HEK293 (cell line): ENCODE data around the gene IL18RAP.

Experiments used
- CTCF ChIA-PET: fragments of 350-600 bp; formaldehyde crosslinking; extraction: SDS; loops from one replicate; lab custom pipeline; 2021; ENCODE audit warnings: antibody characterized with exemption; lab: Yijun Ruan, JAX
- POLR2A ChIA-PET: fragments of 300-600 bp; formaldehyde crosslinking; extraction: SDS; loops from one replicate; lab custom pipeline; 2020; ENCODE audit warnings: antibody characterized with exemption, inconsistent platforms; lab: Yijun Ruan, JAX
- H3K27ac ChIP-seq: fragments of 200-500 bp; sonication (Bioruptor generic); 2 replicates; pipeline ENCODE4 v1.5.1; 2014; ENCODE audit warnings: low read depth, low read length, control low read depth, inconsistent platforms; ENCODE audit errors: extremely low read depth
- H3K36me3 ChIP-seq, 2 experiments: fragments of 200-500 bp in 1 of 2; sonication (Bioruptor generic) in 1 of 2; 1 replicate in 1 of 2; 2 replicates in 1 of 2; pipeline ENCODE4 v1.5.1; 2014 to 2017; ENCODE audit warnings: inconsistent platforms in 2 of 2, low read length in 2 of 2; ENCODE audit not compliant: control insufficient read depth in 2 of 2, insufficient read depth in 1 of 2
- H3K4me1 ChIP-seq: fragments of 200-500 bp; sonication (Bioruptor generic); 2 replicates; pipeline ENCODE4 v1.5.1; 2014; ENCODE audit warnings: mild to moderate bottlenecking, low read length, inconsistent platforms; ENCODE audit not compliant: control insufficient read depth, insufficient read depth
- H3K4me3 ChIP-seq: 2 replicates; pipeline ENCODE4 v1.5.1; 2011; ENCODE audit warnings: low read depth, mild to moderate bottlenecking, control low read depth, low read length, moderate library complexity
- H3K9me3 ChIP-seq: fragments of 200-500 bp; sonication (Bioruptor generic); 2 replicates; pipeline ENCODE4 v1.5.1; 2014; ENCODE audit warnings: low read depth, low read length, inconsistent platforms; ENCODE audit not compliant: control insufficient read depth, insufficient read depth
- FEZF1 ChIP-seq: fragments of 450-650 bp; formaldehyde crosslinking; IDR thresholded peaks from 2 replicates; pipeline ENCODE4 v1.5.1; 2016; ENCODE audit warnings: missing biosample characterization, missing genetic modification characterization
- GLI2 ChIP-seq: fragments of 450-650 bp; formaldehyde crosslinking; IDR thresholded peaks from 2 replicates; pipeline ENCODE4; 2017; ENCODE audit warnings: missing biosample characterization, missing genetic modification characterization, low read depth, borderline replicate concordance
- GLIS2 ChIP-seq: fragments of 450-650 bp; formaldehyde crosslinking; IDR thresholded peaks from 2 replicates; pipeline ENCODE4 v1.5.1; 2016; ENCODE audit warnings: missing biosample characterization, missing genetic modification characterization
- KLF16 ChIP-seq: fragments of 450-650 bp; formaldehyde crosslinking; IDR thresholded peaks from 2 replicates; pipeline ENCODE4 v1.5.1; 2017; ENCODE audit warnings: missing biosample characterization, missing genetic modification characterization
- KLF8 ChIP-seq: fragments of 450-650 bp; formaldehyde crosslinking; IDR thresholded peaks from 2 replicates; pipeline ENCODE4 v1.5.1; 2016; ENCODE audit warnings: missing biosample characterization, missing genetic modification characterization
- WT1 ChIP-seq: fragments of 450-650 bp; formaldehyde crosslinking; IDR thresholded peaks from 2 replicates; pipeline ENCODE4 v1.5.1; 2016; ENCODE audit warnings: missing biosample characterization, missing genetic modification characterization
- ZNF16 ChIP-seq: fragments of 450-650 bp; formaldehyde crosslinking; IDR thresholded peaks from 2 replicates; pipeline ENCODE4 v1.5.1; 2016; ENCODE audit warnings: low read depth, missing biosample characterization, missing genetic modification characterization
- ZNF2 ChIP-seq: fragments of 450-650 bp; formaldehyde crosslinking; IDR thresholded peaks from 2 replicates; pipeline ENCODE4 v1.5.1; 2016; ENCODE audit warnings: missing biosample characterization, missing genetic modification characterization
- ZNF211 ChIP-seq: fragments of 450-650 bp; formaldehyde crosslinking; IDR thresholded peaks from 2 replicates; pipeline ENCODE4 v1.5.1; 2016; ENCODE audit warnings: low read depth, missing biosample characterization, missing genetic modification characterization
- ZNF214 ChIP-seq: fragments of 450-650 bp; formaldehyde crosslinking; IDR thresholded peaks from 2 replicates; pipeline ENCODE4 v1.5.1; 2017; ENCODE audit warnings: missing biosample characterization, mild to moderate bottlenecking, missing genetic modification characterization, borderline replicate concordance
- ZNF274 ChIP-seq, 2 experiments: fragments of 200-500 bp in 1 of 2; fragments of 450-650 bp in 1 of 2; sonication (Bioruptor generic) in 1 of 2; formaldehyde crosslinking in 1 of 2; IDR thresholded peaks; 2 replicates each; pipeline versions ENCODE4 v1.5.1 to v1.6.1; 2014 to 2016; ENCODE audit warnings: borderline replicate concordance in 1 of 2, inconsistent platforms in 1 of 2, low read length in 1 of 2, missing biosample characterization in 1 of 2, missing genetic modification characterization in 1 of 2
- ZNF473 ChIP-seq: fragments of 450-650 bp; formaldehyde crosslinking; IDR thresholded peaks from 2 replicates; pipeline ENCODE4 v1.5.1; 2017; ENCODE audit warnings: missing biosample characterization, missing genetic modification characterization
- ZNF670 ChIP-seq: fragments of 450-650 bp; formaldehyde crosslinking; IDR thresholded peaks from 2 replicates; pipeline ENCODE4 v1.5.1; 2016; ENCODE audit warnings: missing biosample characterization, missing genetic modification characterization, low read depth
- ZNF707 ChIP-seq: fragments of 450-650 bp; formaldehyde crosslinking; IDR thresholded peaks from 2 replicates; pipeline ENCODE4 v1.5.1; 2016; ENCODE audit warnings: missing biosample characterization, missing genetic modification characterization
- ZNF792 ChIP-seq: fragments of 450-650 bp; formaldehyde crosslinking; IDR thresholded peaks from 2 replicates; pipeline ENCODE4 v1.5.1; 2016; ENCODE audit warnings: missing biosample characterization, missing genetic modification characterization
- TF ChIP-seq, protein P1 (sequence below): fragments of 450-650 bp; formaldehyde crosslinking; IDR thresholded peaks from 2 replicates; pipeline ENCODE4 v1.5.1; 2016; ENCODE audit warnings: missing biosample characterization, missing genetic modification characterization
- TF ChIP-seq, protein P2 (sequence below): fragments of 450-650 bp; formaldehyde crosslinking; IDR thresholded peaks from 2 replicates; pipeline ENCODE4 v1.5.1; 2016; ENCODE audit warnings: missing biosample characterization, missing genetic modification characterization
- TF ChIP-seq, protein P3 (sequence below): fragments of 450-650 bp; IDR thresholded peaks from 2 replicates; pipeline ENCODE4 v1.5.1; 2018; ENCODE audit warnings: missing biosample characterization, missing genetic modification characterization
- TF ChIP-seq, protein P4 (sequence below): fragments of 450-650 bp; formaldehyde crosslinking; IDR thresholded peaks from 2 replicates; pipeline ENCODE4 v1.5.1; 2016; ENCODE audit warnings: missing biosample characterization, missing genetic modification characterization
- TF ChIP-seq, protein P5 (sequence below): fragments of 450-650 bp; formaldehyde crosslinking; IDR thresholded peaks from 2 replicates; pipeline ENCODE4 v1.5.1; 2016; ENCODE audit warnings: missing biosample characterization, missing genetic modification characterization

IL18RAP gene

DNA sequence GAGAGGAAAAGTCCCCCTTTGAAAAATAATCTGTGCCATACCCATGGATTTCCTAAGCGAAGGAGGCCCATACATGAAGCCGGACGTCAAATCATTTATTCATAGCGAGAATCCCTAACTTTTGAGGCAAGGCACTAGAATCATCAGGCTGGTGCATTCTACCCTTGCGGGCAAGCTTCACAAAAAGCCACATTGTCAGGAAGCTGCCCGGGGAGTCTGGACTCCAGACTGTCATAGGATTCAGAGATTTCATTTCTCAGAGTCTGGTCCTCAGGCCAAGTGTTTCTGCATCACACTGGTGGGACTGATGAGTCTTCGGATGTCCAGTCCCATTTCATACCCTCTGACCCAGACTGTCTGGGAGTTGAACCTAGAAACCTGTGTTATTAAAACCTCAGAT, 59.0 kb downstream of the IL18RAP start:
- ChIA-PET POLR2A (no interaction called here), CTCF (interaction anchor here (2.9 kb wide), 1 partner anchor 9 kb away, joined by 15 read pairs; the partner anchor contains the start of gene SLC9A4)
- H3K4me1 ChIP-seq, result no peaks in the 10 kb centered on the region
- no peak overlapping the region for H3K4me3 ChIP-seq
- H3K9me3 ChIP-seq, result no peaks in the 10 kb centered on the region
- H3K36me3 ChIP-seq, result no peaks in the 10 kb centered on the region
- TF ChIP-seq ZNF792 (tag by site-specific recombination), result no peak
- TF ChIP-seq, protein P1, sequence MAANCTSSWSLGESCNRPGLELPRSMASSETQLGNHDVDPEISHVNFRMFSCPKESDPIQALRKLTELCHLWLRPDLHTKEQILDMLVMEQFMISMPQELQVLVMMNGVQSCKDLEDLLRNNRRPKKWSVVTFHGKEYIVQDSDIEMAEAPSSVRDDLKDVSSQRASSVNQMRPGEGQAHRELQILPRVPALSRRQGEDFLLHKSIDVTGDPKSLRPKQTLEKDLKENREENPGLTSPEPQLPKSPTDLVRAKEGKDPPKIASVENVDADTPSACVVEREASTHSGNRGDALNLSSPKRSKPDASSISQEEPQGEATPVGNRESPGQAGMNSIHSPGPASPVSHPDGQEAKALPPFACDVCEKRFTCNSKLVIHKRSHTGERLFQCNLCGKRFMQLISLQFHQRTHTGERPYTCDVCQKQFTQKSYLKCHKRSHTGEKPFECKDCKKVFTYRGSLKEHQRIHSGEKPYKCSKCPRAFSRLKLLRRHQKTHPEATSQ (tag by site-specific recombination), result no peak
- no peak for TF ChIP-seq ZNF211 (tag by site-specific recombination)
- TF ChIP-seq GLIS2 (tag by site-specific recombination), result no peak
- no peak for TF ChIP-seq ZNF707 (tag by site-specific recombination)
- TF ChIP-seq ZNF16 (tag by site-specific recombination), result no peak
- no peak for TF ChIP-seq ZNF274 (IDR thresholded peaks at IDR 0.05; ENCODE audit: low read length)
- TF ChIP-seq ZNF274 (tag by site-specific recombination; IDR thresholded peaks at IDR 0.05; ENCODE audit: borderline replicate concordance), result no peak
- TF ChIP-seq KLF8 (tag by site-specific recombination), result no peak
- TF ChIP-seq ZNF670 (tag by site-specific recombination), result no peak
- TF ChIP-seq, protein P2, sequence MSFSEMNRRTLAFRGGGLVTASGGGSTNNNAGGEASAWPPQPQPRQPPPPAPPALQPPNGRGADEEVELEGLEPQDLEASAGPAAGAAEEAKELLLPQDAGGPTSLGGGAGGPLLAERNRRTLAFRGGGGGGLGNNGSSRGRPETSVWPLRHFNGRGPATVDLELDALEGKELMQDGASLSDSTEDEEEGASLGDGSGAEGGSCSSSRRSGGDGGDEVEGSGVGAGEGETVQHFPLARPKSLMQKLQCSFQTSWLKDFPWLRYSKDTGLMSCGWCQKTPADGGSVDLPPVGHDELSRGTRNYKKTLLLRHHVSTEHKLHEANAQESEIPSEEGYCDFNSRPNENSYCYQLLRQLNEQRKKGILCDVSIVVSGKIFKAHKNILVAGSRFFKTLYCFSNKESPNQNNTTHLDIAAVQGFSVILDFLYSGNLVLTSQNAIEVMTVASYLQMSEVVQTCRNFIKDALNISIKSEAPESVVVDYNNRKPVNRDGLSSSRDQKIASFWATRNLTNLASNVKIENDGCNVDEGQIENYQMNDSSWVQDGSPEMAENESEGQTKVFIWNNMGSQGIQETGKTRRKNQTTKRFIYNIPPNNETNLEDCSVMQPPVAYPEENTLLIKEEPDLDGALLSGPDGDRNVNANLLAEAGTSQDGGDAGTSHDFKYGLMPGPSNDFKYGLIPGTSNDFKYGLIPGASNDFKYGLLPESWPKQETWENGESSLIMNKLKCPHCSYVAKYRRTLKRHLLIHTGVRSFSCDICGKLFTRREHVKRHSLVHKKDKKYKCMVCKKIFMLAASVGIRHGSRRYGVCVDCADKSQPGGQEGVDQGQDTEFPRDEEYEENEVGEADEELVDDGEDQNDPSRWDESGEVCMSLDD, result no peak
- no peak for TF ChIP-seq GLI2 (tag by site-specific recombination)
- TF ChIP-seq, protein P3, sequence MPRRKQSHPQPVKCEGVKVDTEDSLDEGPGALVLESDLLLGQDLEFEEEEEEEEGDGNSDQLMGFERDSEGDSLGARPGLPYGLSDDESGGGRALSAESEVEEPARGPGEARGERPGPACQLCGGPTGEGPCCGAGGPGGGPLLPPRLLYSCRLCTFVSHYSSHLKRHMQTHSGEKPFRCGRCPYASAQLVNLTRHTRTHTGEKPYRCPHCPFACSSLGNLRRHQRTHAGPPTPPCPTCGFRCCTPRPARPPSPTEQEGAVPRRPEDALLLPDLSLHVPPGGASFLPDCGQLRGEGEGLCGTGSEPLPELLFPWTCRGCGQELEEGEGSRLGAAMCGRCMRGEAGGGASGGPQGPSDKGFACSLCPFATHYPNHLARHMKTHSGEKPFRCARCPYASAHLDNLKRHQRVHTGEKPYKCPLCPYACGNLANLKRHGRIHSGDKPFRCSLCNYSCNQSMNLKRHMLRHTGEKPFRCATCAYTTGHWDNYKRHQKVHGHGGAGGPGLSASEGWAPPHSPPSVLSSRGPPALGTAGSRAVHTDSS (tag by site-specific recombination), result no peak
- TF ChIP-seq ZNF473 (tag by site-specific recombination), result no peak
- TF ChIP-seq, protein P4, sequence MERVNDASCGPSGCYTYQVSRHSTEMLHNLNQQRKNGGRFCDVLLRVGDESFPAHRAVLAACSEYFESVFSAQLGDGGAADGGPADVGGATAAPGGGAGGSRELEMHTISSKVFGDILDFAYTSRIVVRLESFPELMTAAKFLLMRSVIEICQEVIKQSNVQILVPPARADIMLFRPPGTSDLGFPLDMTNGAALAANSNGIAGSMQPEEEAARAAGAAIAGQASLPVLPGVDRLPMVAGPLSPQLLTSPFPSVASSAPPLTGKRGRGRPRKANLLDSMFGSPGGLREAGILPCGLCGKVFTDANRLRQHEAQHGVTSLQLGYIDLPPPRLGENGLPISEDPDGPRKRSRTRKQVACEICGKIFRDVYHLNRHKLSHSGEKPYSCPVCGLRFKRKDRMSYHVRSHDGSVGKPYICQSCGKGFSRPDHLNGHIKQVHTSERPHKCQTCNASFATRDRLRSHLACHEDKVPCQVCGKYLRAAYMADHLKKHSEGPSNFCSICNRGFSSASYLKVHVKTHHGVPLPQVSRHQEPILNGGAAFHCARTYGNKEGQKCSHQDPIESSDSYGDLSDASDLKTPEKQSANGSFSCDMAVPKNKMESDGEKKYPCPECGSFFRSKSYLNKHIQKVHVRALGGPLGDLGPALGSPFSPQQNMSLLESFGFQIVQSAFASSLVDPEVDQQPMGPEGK, result no peak
- TF ChIP-seq ZNF214 (tag by site-specific recombination), result no peak
- TF ChIP-seq WT1, result no peak
- TF ChIP-seq FEZF1, result no peak
- TF ChIP-seq, protein P5, sequence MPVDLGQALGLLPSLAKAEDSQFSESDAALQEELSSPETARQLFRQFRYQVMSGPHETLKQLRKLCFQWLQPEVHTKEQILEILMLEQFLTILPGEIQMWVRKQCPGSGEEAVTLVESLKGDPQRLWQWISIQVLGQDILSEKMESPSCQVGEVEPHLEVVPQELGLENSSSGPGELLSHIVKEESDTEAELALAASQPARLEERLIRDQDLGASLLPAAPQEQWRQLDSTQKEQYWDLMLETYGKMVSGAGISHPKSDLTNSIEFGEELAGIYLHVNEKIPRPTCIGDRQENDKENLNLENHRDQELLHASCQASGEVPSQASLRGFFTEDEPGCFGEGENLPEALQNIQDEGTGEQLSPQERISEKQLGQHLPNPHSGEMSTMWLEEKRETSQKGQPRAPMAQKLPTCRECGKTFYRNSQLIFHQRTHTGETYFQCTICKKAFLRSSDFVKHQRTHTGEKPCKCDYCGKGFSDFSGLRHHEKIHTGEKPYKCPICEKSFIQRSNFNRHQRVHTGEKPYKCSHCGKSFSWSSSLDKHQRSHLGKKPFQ (tag by site-specific recombination), result no peak
- no peak for TF ChIP-seq ZNF2 (tag by site-specific recombination)
- TF ChIP-seq KLF16 (tag by site-specific recombination), result no peak
- H3K27ac ChIP-seq, result no peak overlapping the region
